ENCODE results near the gene C14orf180.

The C14orf180 gene

GRCh38 chr14:104579507-104579906, at the start of gene C14orf180:
TSS of gene C14orf180 (plus strand) at chr14:104579764. CDS start at chr14:104586431, 6,667 bp downstream.
- no peak for DNase-seq

- DNase-seq: no peak
These were observed 48.9 kb upstream of the C14orf180 start for GRCh38 chr14:104530646-104531045.

- DNase-seq: no peak
These were observed 48.0 kb upstream of the C14orf180 start for GRCh38 chr14:104531421-104532190.

- no peak for DNase-seq
These were observed 47.4 kb upstream of the C14orf180 start for GRCh38 chr14:104532191-104532555.

GRCh38 chr14:104534036-104534435, 45.5 kb upstream of the C14orf180 start:
- DNase-seq: no peak

- no peak for DNase-seq
These were observed 42.5 kb upstream of the C14orf180 start for GRCh38 chr14:104536942-104537612.

GRCh38 chr14:104537613-104537988, 42.0 kb upstream of the C14orf180 start:
- no peak for DNase-seq

GRCh38 chr14:104541905-104542465, 37.6 kb upstream of the C14orf180 start:
- DNase-seq: no peak

- no peak for DNase-seq
These were observed 36.4 kb upstream of the C14orf180 start for GRCh38 chr14:104542871-104543830.

GRCh38 chr14:104544362-104544961, 35.1 kb upstream of the C14orf180 start:
- no peak for DNase-seq

- DNase-seq: peak; percentile 38
These were observed 34.2 kb upstream of the C14orf180 start for GRCh38 chr14:104545151-104545941.

- peak; percentile 40 for DNase-seq
These were observed 33.5 kb upstream of the C14orf180 start for GRCh38 chr14:104545942-104546501.

- DNase-seq: no peak
These were observed 32.8 kb upstream of the C14orf180 start for GRCh38 chr14:104546591-104547309.

GRCh38 chr14:104547310-104547997, 32.1 kb upstream of the C14orf180 start:
- DNase-seq: no peak

- DNase-seq: no peak
These were observed 31.4 kb upstream of the C14orf180 start for GRCh38 chr14:104547998-104548700.

GRCh38 chr14:104548802-104549535, 30.6 kb upstream of the C14orf180 start:
- DNase-seq: no peak

- DNase-seq: no peak
These were observed 29.8 kb upstream of the C14orf180 start for GRCh38 chr14:104549536-104550339.
